H9 (cell line): ENCODE measurements around the gene HOXD13. TPM values are rescaled to one million over a fixed set of nuclear protein-coding genes. Genes with fewer than 3 reads are reported as not detected.
A peak's percentile ranks its signal among the peaks of the same experiment; 100 is the strongest.

Experiments used
- DNase-seq: peaks from one replicate; pipeline ENCODE4 v3.0.0-alpha.2; 2017
- H2AFZ ChIP-seq: one replicate; pipeline ENCODE4 v1.6.1; 2013; ENCODE audit warnings: mild to moderate bottlenecking, low read length, control low read depth, moderate library complexity
- H2AK5ac ChIP-seq: 2 replicates; pipeline ENCODE4 v1.6.1; 2013; ENCODE audit warnings: low read length, control low read depth, mixed read lengths; ENCODE audit not compliant: insufficient read length
- H2BK120ac ChIP-seq: one replicate; pipeline ENCODE4 v1.6.1; 2013; ENCODE audit warnings: low read depth, mild to moderate bottlenecking, low read length, control low read depth, inconsistent platforms; ENCODE audit not compliant: poor library complexity, severe bottlenecking
- H2BK12ac ChIP-seq: 2 replicates; pipeline ENCODE4 v1.6.1; 2013; ENCODE audit warnings: low read length, control low read depth, mixed read lengths, low read depth; ENCODE audit not compliant: insufficient read length
- H2BK15ac ChIP-seq: 2 replicates; pipeline ENCODE4 v1.6.1; 2013; ENCODE audit warnings: low read depth, low read length, control low read depth
- H2BK20ac ChIP-seq: one replicate; pipeline ENCODE4 v1.6.1; 2013; ENCODE audit warnings: low read depth, mild to moderate bottlenecking, low read length, control low read depth, inconsistent platforms; ENCODE audit not compliant: poor library complexity, severe bottlenecking
- H2BK5ac ChIP-seq: 2 replicates; pipeline ENCODE4 v1.6.1; 2013; ENCODE audit warnings: low read length, control low read depth, mixed read lengths; ENCODE audit not compliant: insufficient read length
- H3K14ac ChIP-seq: 2 replicates; pipeline ENCODE4 v1.6.1; 2013; ENCODE audit warnings: low read length, control low read depth; ENCODE audit not compliant: insufficient read depth
- H3K18ac ChIP-seq: 2 replicates; pipeline ENCODE4 v1.6.1; 2013; ENCODE audit warnings: low read depth, mild to moderate bottlenecking, mixed read lengths, low read length, control low read depth; ENCODE audit not compliant: insufficient read length
- H3K23ac ChIP-seq: 2 replicates; pipeline ENCODE4 v1.6.1; 2013; ENCODE audit warnings: low read length, control low read depth, mixed read lengths, low read depth; ENCODE audit not compliant: insufficient read length
- H3K23me2 ChIP-seq: 2 replicates; pipeline ENCODE4 v1.6.1; 2013; ENCODE audit warnings: low read depth, mild to moderate bottlenecking, mixed read lengths, low read length, control low read depth; ENCODE audit not compliant: insufficient read length, poor library complexity, severe bottlenecking
- H3K27ac ChIP-seq: 2 replicates; pipeline ENCODE4 v1.5.1; 2013; ENCODE audit warnings: low read length, control low read depth, mixed read lengths, low read depth; ENCODE audit not compliant: insufficient read length
- H3K27me3 ChIP-seq: 2 replicates; pipeline ENCODE4 v1.6.1; 2013; ENCODE audit warnings: low read length, control low read depth, inconsistent platforms; ENCODE audit not compliant: insufficient read depth
- H3K4ac ChIP-seq: 2 replicates; pipeline ENCODE4 v1.6.1; 2013; ENCODE audit warnings: low read depth, mild to moderate bottlenecking, control low read depth, inconsistent platforms, low read length, moderate library complexity
- H3K4me1 ChIP-seq: 2 replicates; pipeline ENCODE4 v1.6.1; 2013; ENCODE audit warnings: low read length, control low read depth, inconsistent platforms; ENCODE audit not compliant: insufficient read depth
- H3K4me2 ChIP-seq: 2 replicates; pipeline ENCODE4 v1.6.1; 2013; ENCODE audit warnings: low read length, control low read depth, mixed read lengths; ENCODE audit not compliant: insufficient read length, insufficient read depth
- H3K56ac ChIP-seq: 2 replicates; pipeline ENCODE4 v1.6.1; 2013; ENCODE audit warnings: low read depth, mild to moderate bottlenecking, mixed read lengths, low read length, control low read depth; ENCODE audit not compliant: insufficient read length
- H3K79me1 ChIP-seq: 2 replicates; pipeline ENCODE4 v1.6.1; 2013; ENCODE audit warnings: low read depth, mild to moderate bottlenecking, moderate library complexity, low read length, control low read depth, inconsistent platforms; ENCODE audit not compliant: insufficient read depth, poor library complexity, severe bottlenecking
- H3K79me2 ChIP-seq: 2 replicates; pipeline ENCODE4 v1.6.1; 2013; ENCODE audit warnings: low read length, control low read depth, inconsistent platforms; ENCODE audit not compliant: insufficient read depth
- H3K9ac ChIP-seq: 2 replicates; pipeline ENCODE4 v1.6.1; 2013; ENCODE audit warnings: low read length, control low read depth, mixed read lengths; ENCODE audit not compliant: insufficient read length; ENCODE audit errors: extremely low read depth
- H3K9me3 ChIP-seq: one replicate; pipeline ENCODE4 v1.6.1; 2013; ENCODE audit warnings: low read depth, low read length, inconsistent platforms; ENCODE audit not compliant: control insufficient read depth
- H3T11ph ChIP-seq: one replicate; pipeline ENCODE4 v1.6.1; 2013; ENCODE audit warnings: mild to moderate bottlenecking, low read length, control low read depth, inconsistent platforms
- H4K20me1 ChIP-seq: one replicate; pipeline ENCODE4 v1.6.1; 2013; ENCODE audit not compliant: control insufficient read depth, insufficient read length, insufficient read depth
- H4K5ac ChIP-seq: 2 replicates; pipeline ENCODE4 v1.6.1; 2013; ENCODE audit warnings: low read depth, mild to moderate bottlenecking, mixed read lengths, low read length, control low read depth; ENCODE audit not compliant: insufficient read length
- H4K8ac ChIP-seq: replicated peaks from 2 replicates; pipeline ENCODE4 v1.6.1; 2013; ENCODE audit warnings: low read length, control low read depth, mixed read lengths, low read depth; ENCODE audit not compliant: insufficient read length
- H4K91ac ChIP-seq: 2 replicates; pipeline ENCODE4 v1.6.1; 2013; ENCODE audit warnings: low read depth, mild to moderate bottlenecking, moderate library complexity, mixed read lengths, low read length, control low read depth; ENCODE audit not compliant: insufficient read length
- H3K27ac Mint-ChIP-seq, 3 experiments: 2 replicates in 2 of 3; 3 replicates in 1 of 3; pipeline ENCODE4 v1.8.0; 2020 to 2021; ENCODE audit warnings: mixed read lengths in 3 of 3, mild to moderate bottlenecking in 1 of 3, moderate library complexity in 1 of 3
- H3K27me3 Mint-ChIP-seq: 2 replicates; pipeline ENCODE4 v1.8.0; 2021; ENCODE audit warnings: low read depth, mild to moderate bottlenecking, moderate library complexity, mixed read lengths
- H3K36me3 Mint-ChIP-seq, 3 experiments: 2 replicates in 2 of 3; 3 replicates in 1 of 3; pipeline ENCODE4 v1.8.0; 2020 to 2021; ENCODE audit warnings: low read depth in 3 of 3, mixed read lengths in 3 of 3; ENCODE audit not compliant: insufficient read depth in 1 of 3
- H3K4me1 Mint-ChIP-seq, 2 experiments: 2 replicates each; pipeline ENCODE4 v1.8.0; 2020; ENCODE audit warnings: mixed read lengths in 2 of 2
- H3K4me3 Mint-ChIP-seq, 2 experiments: 2 replicates in 1 of 2; 3 replicates in 1 of 2; pipeline ENCODE4 v1.8.0; 2020 to 2021; ENCODE audit warnings: mild to moderate bottlenecking in 2 of 2, mixed read lengths in 2 of 2, moderate library complexity in 1 of 2
- H3K9me3 Mint-ChIP-seq, 2 experiments: 2 replicates in 1 of 2; 3 replicates in 1 of 2; pipeline ENCODE4 v1.8.0; 2020; ENCODE audit warnings: mild to moderate bottlenecking in 2 of 2, mixed read lengths in 2 of 2, moderate library complexity in 1 of 2
- WGBS: extraction: QIAGEN DNeasy Blood & Tissue Kit; methylation state at CpG from one replicate; pipeline ENCODE4 v1.1.7; 2013; ENCODE audit warnings: missing lambda C conversion rate, low lambda C conversion rate, mixed read lengths; ENCODE audit not compliant: insufficient read length; ENCODE audit errors: extremely low coverage; 5-methylcytosine and 5-hydroxymethylcytosine counted together
- total RNA-seq: library from RNA; stranded (reverse); gene quantifications from 2 replicates; pipeline ENCODE4 v1.2.1, GENCODE V29; 2021
- TF ChIP-seq, protein P1 (sequence below): fragments of 200-600 bp; sonication (generic); conservative IDR thresholded peaks from 3 replicates; pipeline ENCODE4 v1.8.0; 2021; ENCODE audit warnings: antibody characterized with exemption, mild to moderate bottlenecking

HOXD13 gene
- total RNA-seq, 1 experiment from 2014 or later = not detected

DNA sequence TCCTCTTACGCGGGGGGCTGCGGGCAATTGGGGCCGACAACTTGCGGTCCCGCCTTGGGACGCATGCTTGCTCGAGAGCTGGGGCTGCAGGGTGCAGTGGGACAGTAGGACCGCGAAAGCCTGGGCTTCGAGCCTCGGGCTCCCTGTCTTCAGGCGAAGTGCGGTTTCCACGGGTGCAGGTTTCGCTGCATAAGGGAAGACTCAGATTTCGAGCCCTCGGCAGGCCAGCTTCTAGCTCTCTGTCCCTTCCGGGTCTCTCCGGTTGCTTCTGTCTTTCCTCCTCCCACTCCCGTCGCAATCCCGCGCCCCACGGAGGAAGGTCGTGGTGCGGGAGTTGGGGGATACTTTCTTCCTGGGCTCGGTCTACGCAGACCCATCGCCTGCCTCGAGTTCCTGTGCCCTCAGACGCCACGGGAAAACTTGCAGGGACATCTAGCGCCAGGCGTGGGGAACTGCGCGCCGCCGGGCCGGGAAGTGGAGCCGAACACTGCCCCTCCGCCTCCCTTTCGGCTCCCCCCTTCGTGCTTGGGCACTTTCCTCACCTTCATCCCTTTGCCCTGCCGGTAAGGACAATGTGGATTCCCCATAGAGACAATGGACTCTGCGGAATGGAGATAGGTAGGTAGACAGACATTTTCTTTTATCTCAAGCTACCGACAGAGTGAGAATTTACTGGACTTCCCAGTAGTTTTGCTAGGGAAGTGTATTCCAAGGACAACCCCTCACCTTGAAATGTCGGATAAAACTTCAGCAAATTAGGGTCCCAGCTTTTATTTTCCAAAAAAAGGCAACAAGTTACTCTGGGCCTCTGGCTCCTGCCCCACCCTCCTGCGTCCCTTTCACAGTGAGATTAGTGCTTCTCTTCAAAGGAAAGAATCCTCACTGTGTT lies 4.2 kb upstream of the HOXD13 start:
- DNase-seq = peak; percentile 85
- Histone ChIP-seq H2BK120ac (no peak overlapping the region), H4K91ac (no peak overlapping the region), H4K5ac (no peak overlapping the region), H3K4ac (no peak overlapping the region), H3K79me2 (no peaks in the 10 kb centered on the region), H2AK5ac (no peak overlapping the region), H2AFZ (no peak overlapping the region), H2BK5ac (no peak overlapping the region), H3K4me2 (peak overlapping the region; percentile 33), H2BK15ac (no peak overlapping the region), H3K56ac (no peak overlapping the region), H3T11ph (no peak overlapping the region), H2BK20ac (no peak overlapping the region), H3K4me1 (peaks cover 3% of the 10 kb centered on the region; the same call in 1 of the 2 replicates), H3K9ac (no peak overlapping the region), H4K8ac (no peak overlapping the region), H3K23ac (no peak overlapping the region), H3K23me2 (no peaks in the 10 kb centered on the region), H2BK12ac (no peak overlapping the region), H3K18ac (no peak overlapping the region), H3K27me3 (peaks cover 96% of the 10 kb centered on the region), H3K27ac (no peak overlapping the region), H4K20me1 (no peaks in the 10 kb centered on the region), H3K9me3 (no peaks in the 10 kb centered on the region), H3K14ac (no peak overlapping the region), H3K79me1 (no peaks in the 10 kb centered on the region)
- Mint-ChIP-seq H3K9me3 (peaks cover 5 to 11% of the 10 kb centered on the region in 2 experiments; a peak in 4 of 5 replicates), H3K4me3 (peak overlapping the region; percentile 58 to 85), H3K36me3 (peaks cover 0 to 3% (median 0%) of the 10 kb centered on the region in 3 experiments; a peak in 2 of 7 replicates), H3K4me1 (peaks cover 13 to 33% of the 10 kb centered on the region in 2 experiments), H3K27me3 (peaks cover 98% of the 10 kb centered on the region), H3K27ac (no peak overlapping the region)
- no CpG with 5 or more reads among the region's 49 CpGs for WGBS
- TF ChIP-seq, protein P1, sequence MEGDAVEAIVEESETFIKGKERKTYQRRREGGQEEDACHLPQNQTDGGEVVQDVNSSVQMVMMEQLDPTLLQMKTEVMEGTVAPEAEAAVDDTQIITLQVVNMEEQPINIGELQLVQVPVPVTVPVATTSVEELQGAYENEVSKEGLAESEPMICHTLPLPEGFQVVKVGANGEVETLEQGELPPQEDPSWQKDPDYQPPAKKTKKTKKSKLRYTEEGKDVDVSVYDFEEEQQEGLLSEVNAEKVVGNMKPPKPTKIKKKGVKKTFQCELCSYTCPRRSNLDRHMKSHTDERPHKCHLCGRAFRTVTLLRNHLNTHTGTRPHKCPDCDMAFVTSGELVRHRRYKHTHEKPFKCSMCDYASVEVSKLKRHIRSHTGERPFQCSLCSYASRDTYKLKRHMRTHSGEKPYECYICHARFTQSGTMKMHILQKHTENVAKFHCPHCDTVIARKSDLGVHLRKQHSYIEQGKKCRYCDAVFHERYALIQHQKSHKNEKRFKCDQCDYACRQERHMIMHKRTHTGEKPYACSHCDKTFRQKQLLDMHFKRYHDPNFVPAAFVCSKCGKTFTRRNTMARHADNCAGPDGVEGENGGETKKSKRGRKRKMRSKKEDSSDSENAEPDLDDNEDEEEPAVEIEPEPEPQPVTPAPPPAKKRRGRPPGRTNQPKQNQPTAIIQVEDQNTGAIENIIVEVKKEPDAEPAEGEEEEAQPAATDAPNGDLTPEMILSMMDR = peak; percentile 65
